ENCODE data around the gene PAK2. TPM values are rescaled to one million over a fixed set of nuclear protein-coding genes. Genes with fewer than 3 reads are reported as not detected.

The PAK2 gene
- total RNA-seq, 3 donors from 2014 or later, result 50.6 to 74.7 (median 69.6) TPM

DNA sequence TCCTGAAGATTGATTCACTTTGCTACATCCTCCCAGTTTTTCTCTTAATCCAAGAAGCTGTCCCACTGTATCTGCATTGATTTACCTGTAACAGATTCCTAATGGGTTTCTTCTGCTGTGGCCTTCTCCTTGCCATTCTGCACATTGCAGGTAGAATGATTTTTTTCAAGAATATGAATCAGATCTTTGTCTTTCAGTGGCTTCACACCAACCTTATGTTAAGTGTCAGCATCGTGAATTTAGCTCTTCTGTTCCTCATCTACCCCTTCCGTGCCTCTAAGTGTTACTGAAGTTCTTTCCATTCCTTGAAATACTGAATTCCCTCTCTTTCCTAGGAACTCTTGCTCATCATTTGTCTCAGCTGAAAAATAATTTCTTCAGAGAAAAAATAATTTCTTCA lies 135.6 kb downstream of the PAK2 start:
- no peak for DNase-seq
- intact Hi-C loops (cut with DNase I, micrococcal nuclease), result no loop called here
- TF ChIP-seq, protein P1, sequence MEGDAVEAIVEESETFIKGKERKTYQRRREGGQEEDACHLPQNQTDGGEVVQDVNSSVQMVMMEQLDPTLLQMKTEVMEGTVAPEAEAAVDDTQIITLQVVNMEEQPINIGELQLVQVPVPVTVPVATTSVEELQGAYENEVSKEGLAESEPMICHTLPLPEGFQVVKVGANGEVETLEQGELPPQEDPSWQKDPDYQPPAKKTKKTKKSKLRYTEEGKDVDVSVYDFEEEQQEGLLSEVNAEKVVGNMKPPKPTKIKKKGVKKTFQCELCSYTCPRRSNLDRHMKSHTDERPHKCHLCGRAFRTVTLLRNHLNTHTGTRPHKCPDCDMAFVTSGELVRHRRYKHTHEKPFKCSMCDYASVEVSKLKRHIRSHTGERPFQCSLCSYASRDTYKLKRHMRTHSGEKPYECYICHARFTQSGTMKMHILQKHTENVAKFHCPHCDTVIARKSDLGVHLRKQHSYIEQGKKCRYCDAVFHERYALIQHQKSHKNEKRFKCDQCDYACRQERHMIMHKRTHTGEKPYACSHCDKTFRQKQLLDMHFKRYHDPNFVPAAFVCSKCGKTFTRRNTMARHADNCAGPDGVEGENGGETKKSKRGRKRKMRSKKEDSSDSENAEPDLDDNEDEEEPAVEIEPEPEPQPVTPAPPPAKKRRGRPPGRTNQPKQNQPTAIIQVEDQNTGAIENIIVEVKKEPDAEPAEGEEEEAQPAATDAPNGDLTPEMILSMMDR (IDR thresholded peaks at IDR 0.05), result no peak

More for the DNA sequence above, 135.6 kb downstream of the PAK2 start:
- H3K9me3 ChIP-seq, result no peaks in the 10 kb centered on the region
- no peak for ATAC-seq
- no peaks in the 10 kb centered on the region for H3K36me3 ChIP-seq (ENCODE audit: low read depth)
- H3K4me1 ChIP-seq (ENCODE audit: low read depth), result no peaks in the 10 kb centered on the region
- no peak overlapping the region for H3K4me3 ChIP-seq

Other genes starting within 250 kb of the PAK2 start
- gene RNF168, start 236.1 kb upstream of the PAK2 start, total RNA-seq, result 10 to 100 TPM; 23.7 to 29.2 (median 24.9) TPM
- gene SMCO1, start 224.5 kb upstream of the PAK2 start, total RNA-seq, result not detected
- 10 to 100 TPM in 1 of 3 donors, 1 to 10 TPM in 2; 5.8 to 13.7 (median 7.5) TPM for gene WDR53, start 171.3 kb upstream of the PAK2 start, total RNA-seq
- 10 to 100 TPM in 1 of 3 donors, 1 to 10 TPM in 2; 7.5 to 12.7 (median 9.9) TPM for gene FBXO45, start 171.2 kb upstream of the PAK2 start, total RNA-seq
- 1 to 10 TPM; 1.1 to 6.0 (median 5.4) TPM for gene NRROS, start 100.2 kb upstream of the PAK2 start, total RNA-seq
- 1 to 10 TPM in 1 of 3 donors, under 1 TPM in 2; 0.23 to 3.8 (median 0.70) TPM for gene CEP19, start 27.6 kb upstream of the PAK2 start, total RNA-seq
- 10 to 100 TPM; 22.5 to 30.5 (median 29.0) TPM for gene PIGX, start 27.5 kb upstream of the PAK2 start, total RNA-seq
- 10 to 100 TPM; 24.3 to 48.1 (median 31.0) TPM for gene SENP5, start 128.1 kb downstream of the PAK2 start, total RNA-seq
- 10 to 100 TPM; 48.0 to 57.3 (median 55.0) TPM for gene NCBP2, start 202.7 kb downstream of the PAK2 start, total RNA-seq
- 100 to 1,000 TPM in 2 of 3 donors, 10 to 100 TPM in 1; 29.1 to 131 (median 122) TPM for gene PIGZ, start 229.0 kb downstream of the PAK2 start, total RNA-seq

Measured in mucosa of descending colon (tissue), 3 donors.